ENCODE data around the gene C15orf40.
A peak's percentile ranks its signal among the peaks of the same experiment; 100 is the strongest.
"Not testable (repeated sequence)": the region's sequence is repeated elsewhere in the genome, so short reads cannot be mapped to it uniquely, and the experiment has no call there.

C15orf40 gene

GRCh38 chr15:83011271-83012075, at the start of gene C15orf40:
Gene C15orf40 (minus strand): TSS chr15:83011639. CDS start chr15:83011607, 32 bp downstream.
- peak; percentile 62 to 75 (median 69) for DNase-seq (ENCODE audit: low read depth in 3 of 3)

- no peak for DNase-seq (ENCODE audit: low read depth in 3 of 3)
These were observed 46.4 kb upstream of the C15orf40 start for GRCh38 chr15:83057696-83058376.

- DNase-seq (ENCODE audit: low read depth in 3 of 3): no peak
These were observed 45.6 kb upstream of the C15orf40 start for GRCh38 chr15:83057002-83057401.

- no peak for DNase-seq (ENCODE audit: low read depth in 3 of 3)
These were observed 41.7 kb upstream of the C15orf40 start for GRCh38 chr15:83053151-83053550.

GRCh38 chr15:83046558-83047127, 35.2 kb upstream of the C15orf40 start:
- no peak for DNase-seq (ENCODE audit: low read depth in 3 of 3)

- no peak for DNase-seq (ENCODE audit: low read depth in 3 of 3)
These were observed 32.7 kb upstream of the C15orf40 start for GRCh38 chr15:83044156-83044555.

GRCh38 chr15:83039206-83039605, 27.8 kb upstream of the C15orf40 start:
- no peak for DNase-seq (ENCODE audit: low read depth in 3 of 3)

GRCh38 chr15:83036253-83036652, 24.8 kb upstream of the C15orf40 start:
- no peak for DNase-seq (ENCODE audit: low read depth in 3 of 3)

GRCh38 chr15:83031234-83031633, 19.8 kb upstream of the C15orf40 start:
- not testable (repeated sequence) for DNase-seq (ENCODE audit: low read depth in 3 of 3)

GRCh38 chr15:83030021-83030420, 18.6 kb upstream of the C15orf40 start:
- DNase-seq (ENCODE audit: low read depth in 3 of 3): no peak

GRCh38 chr15:83018436-83018835, 7.0 kb upstream of the C15orf40 start:
- no peak for DNase-seq (ENCODE audit: low read depth in 3 of 3)

GRCh38 chr15:83016906-83017305, 5.5 kb upstream of the C15orf40 start:
- no peak for DNase-seq (ENCODE audit: low read depth in 3 of 3)

GRCh38 chr15:83015361-83015760, 3.9 kb upstream of the C15orf40 start:
- DNase-seq (ENCODE audit: low read depth in 3 of 3): no peak

- no peak for DNase-seq (ENCODE audit: low read depth in 3 of 3)
These were observed 2.8 kb upstream of the C15orf40 start for GRCh38 chr15:83014205-83014653.

- DNase-seq (ENCODE audit: low read depth in 3 of 3): no peak
These were observed 1.2 kb upstream of the C15orf40 start for GRCh38 chr15:83012636-83013035.

- no peak for DNase-seq (ENCODE audit: low read depth in 3 of 3)
These were observed 612 bp upstream of the C15orf40 start for GRCh38 chr15:83012076-83012426.

GRCh38 chr15:83010709-83011270, 649 bp downstream of the C15orf40 start:
- peak; percentile 60 to 77 (median 75) for DNase-seq (ENCODE audit: low read depth in 3 of 3)

- DNase-seq (ENCODE audit: low read depth in 3 of 3): not testable (repeated sequence)
These were observed 10.8 kb downstream of the C15orf40 start for GRCh38 chr15:83000672-83001031.

GRCh38 chr15:82999905-83000671, 11.4 kb downstream of the C15orf40 start:
- DNase-seq (ENCODE audit: low read depth in 3 of 3): no peak

- no peak for DNase-seq (ENCODE audit: low read depth in 3 of 3)
These were observed 12.0 kb downstream of the C15orf40 start for GRCh38 chr15:82999426-82999825.

- no peak for DNase-seq (ENCODE audit: low read depth in 3 of 3)
These were observed 15.5 kb downstream of the C15orf40 start for GRCh38 chr15:82995938-82996337.

- DNase-seq (ENCODE audit: low read depth in 3 of 3): no peak
These were observed 16.4 kb downstream of the C15orf40 start for GRCh38 chr15:82995076-82995475.

All from stimulated activated CD4-positive, alpha-beta T cell treated with anti-CD3 and anti-CD28 coated beads, TNF-alpha, amount 100 ng/mL, for 48 hours (primary cell).